ENCODE measurements around the gene DNAH1. TPM values are rescaled to one million over a fixed set of nuclear protein-coding genes. Genes with fewer than 3 reads are reported as not detected.
A peak's percentile ranks its signal among the peaks of the same experiment; 100 is the strongest.

Gene DNAH1
- total and polyA plus RNA-seq, 7 donors, result 1.2 to 8.6 (median 4.6) TPM

- WGBS, 2 donors, result 93% methylated on average over 13 of the region's 13 CpGs
- Histone ChIP-seq H3K9me3 (no peaks in the 10 kb centered on the region), H3K4me1 (no peaks in the 10 kb centered on the region), H3K27me3 (no peaks in the 10 kb centered on the region), H3K4me3 (no peak overlapping the region), H3K36me3 (peaks cover 8 to 35% (median 19%) of the 10 kb centered on the region in 4 donors), H3K27ac (no peak overlapping the region)
- no peak for TF ChIP-seq CTCF (IDR thresholded peaks at IDR 0.05)
- no peak for TF ChIP-seq POLR2A (IDR thresholded peaks at IDR 0.05)
- TF ChIP-seq EP300 (IDR thresholded peaks at IDR 0.05), result no peak
- peak in 1 of 4 donors; percentile 10 for TF ChIP-seq POLR2AphosphoS5 (IDR thresholded peaks at IDR 0.05)
- intact Hi-C loops (cut with DNase I), result no loop called here
- DNase-seq, result no peak
These were observed 81.7 kb downstream of the DNAH1 start for GRCh38 chr3:52397676-52398399.

GRCh38 chr3:52398670-52399081, 82.6 kb downstream of the DNAH1 start:
- Histone ChIP-seq H3K4me3 (no peak overlapping the region), H3K4me1 (no peaks in the 10 kb centered on the region), H3K27me3 (no peaks in the 10 kb centered on the region), H3K36me3 (peaks cover 16 to 37% (median 27%) of the 10 kb centered on the region in 4 donors), H3K27ac (no peak overlapping the region), H3K9me3 (no peaks in the 10 kb centered on the region)
- no peak for DNase-seq
- peak in 1 of 4 donors; percentile 11 for TF ChIP-seq POLR2AphosphoS5 (IDR thresholded peaks at IDR 0.05)
- TF ChIP-seq EP300 (IDR thresholded peaks at IDR 0.05), result no peak
- intact Hi-C loops (cut with DNase I), result no loop called here
- WGBS, 2 donors, result 96% methylated on average over 5 of the region's 5 CpGs

- H3K36me3 ChIP-seq, result peaks cover 21 to 42% (median 29%) of the 10 kb centered on the region in 4 donors
- no peaks in the 10 kb centered on the region for H3K4me1 ChIP-seq
- no peak for TF ChIP-seq POLR2A (IDR thresholded peaks at IDR 0.05)
- TF ChIP-seq EP300 (IDR thresholded peaks at IDR 0.05), result no peak
- no peak for TF ChIP-seq POLR2AphosphoS5 (IDR thresholded peaks at IDR 0.05)
- TF ChIP-seq CTCF (IDR thresholded peaks at IDR 0.05), result no peak
- H3K4me3 ChIP-seq, result no peak overlapping the region
- no peaks in the 10 kb centered on the region for H3K9me3 ChIP-seq
- H3K27ac ChIP-seq, result no peak overlapping the region
- no peak for DNase-seq
- WGBS, 2 donors, result 96% methylated on average over 4 of the region's 4 CpGs
- no peaks in the 10 kb centered on the region for H3K27me3 ChIP-seq
- intact Hi-C loops (cut with DNase I), result no loop called here
These were observed 83.0 kb downstream of the DNAH1 start for GRCh38 chr3:52399131-52399530.

GRCh38 chr3:52399593-52399992, 83.5 kb downstream of the DNAH1 start:
- Histone ChIP-seq H3K27ac (no peak overlapping the region), H3K36me3 (peaks cover 25 to 47% (median 31%) of the 10 kb centered on the region in 4 donors), H3K4me1 (no peaks in the 10 kb centered on the region), H3K9me3 (no peaks in the 10 kb centered on the region), H3K4me3 (no peak overlapping the region), H3K27me3 (no peaks in the 10 kb centered on the region)
- WGBS, 2 donors, result 72 to 84% methylated on average over 6 of the region's 6 CpGs
- intact Hi-C loops (cut with DNase I), result no loop called here
- DNase-seq, result no peak
- TF ChIP-seq CTCF (IDR thresholded peaks at IDR 0.05), result no peak
- TF ChIP-seq POLR2AphosphoS5 (IDR thresholded peaks at IDR 0.05), result no peak
- no peak for TF ChIP-seq EP300 (IDR thresholded peaks at IDR 0.05)
- TF ChIP-seq POLR2A (IDR thresholded peaks at IDR 0.05), result no peak

- no peak for DNase-seq
- intact Hi-C loops (cut with DNase I), result no loop called here
- no peaks in the 10 kb centered on the region for H3K27me3 ChIP-seq
- no peak for TF ChIP-seq CTCF (IDR thresholded peaks at IDR 0.05)
- no peak for TF ChIP-seq POLR2A (IDR thresholded peaks at IDR 0.05)
- TF ChIP-seq POLR2AphosphoS5 (IDR thresholded peaks at IDR 0.05), result no peak
- no peak for TF ChIP-seq EP300 (IDR thresholded peaks at IDR 0.05)
- H3K4me1 ChIP-seq, result no peaks in the 10 kb centered on the region
- H3K4me3 ChIP-seq, result no peak overlapping the region
- H3K9me3 ChIP-seq, result no peaks in the 10 kb centered on the region
- no peak overlapping the region for H3K27ac ChIP-seq
- peaks cover 31 to 54% (median 37%) of the 10 kb centered on the region in 4 donors for H3K36me3 ChIP-seq
- WGBS, 2 donors, result 40 to 78% methylated on average over 10 of the region's 10 CpGs
These were observed 84.2 kb downstream of the DNAH1 start for GRCh38 chr3:52400275-52400793.
